GM18909 (cell line): ENCODE data around the gene ANKRD17.
A peak's percentile ranks its signal among the peaks of the same experiment; 100 is the strongest.
"Not testable (repeated sequence)": the region's sequence is repeated elsewhere in the genome, so short reads cannot be mapped to it uniquely, and the experiment has no call there.

Source experiments
- ATAC-seq: cut with Tn5 transposase; IDR thresholded peaks from one replicate; pipeline ENCODE4 v1.9.1; 2021; ENCODE audit warnings: mild to moderate bottlenecking; ENCODE audit not compliant: unreplicated experiment, poor library complexity

Gene ANKRD17

GRCh38 chr4:73211968-73212367, 46.6 kb downstream of the ANKRD17 start:
- no peak for ATAC-seq

- ATAC-seq, result no peak
These were observed 50.2 kb downstream of the ANKRD17 start for GRCh38 chr4:73208376-73208775.

DNA sequence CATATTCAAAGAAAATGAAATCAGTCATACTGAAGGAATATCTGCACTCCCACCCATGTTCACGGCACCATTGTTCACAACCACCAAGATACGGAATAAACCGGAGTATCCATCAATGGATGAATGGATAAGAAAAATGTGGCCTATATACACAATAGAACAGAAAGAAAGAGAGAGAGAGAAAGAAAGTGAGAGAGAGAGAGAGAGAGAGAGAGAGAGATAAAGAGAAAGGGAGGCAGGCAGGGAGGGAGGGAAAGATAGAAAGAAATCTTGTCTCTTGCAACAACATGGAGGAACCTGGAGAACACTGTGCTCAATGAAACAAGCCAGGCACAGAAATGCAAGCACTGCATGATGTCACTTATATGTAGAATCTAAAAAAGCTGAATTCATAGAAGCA, 52.4 kb downstream of the ANKRD17 start:
- ATAC-seq, result no peak

- ATAC-seq, result no peak
These were observed 53.1 kb downstream of the ANKRD17 start for GRCh38 chr4:73205482-73205881.

DNA sequence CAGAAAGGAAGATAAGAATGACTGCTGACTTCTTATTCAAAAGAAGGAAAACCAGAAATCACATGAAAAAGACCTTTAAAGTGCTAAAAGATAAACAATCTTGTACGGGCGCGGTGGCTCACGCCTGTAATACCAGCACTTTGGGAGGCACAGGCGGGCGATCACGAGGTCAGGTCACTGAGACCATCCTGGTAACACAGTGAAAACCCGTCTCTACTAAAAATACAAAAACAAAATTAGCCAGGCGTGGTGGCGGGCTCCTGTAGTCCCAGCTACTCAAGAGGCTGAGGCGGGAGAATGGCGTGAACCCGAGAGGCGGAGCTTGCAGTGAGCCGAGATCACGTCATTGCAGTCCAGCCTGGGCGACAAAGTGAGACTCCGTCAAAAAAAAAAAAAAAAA, 54.6 kb downstream of the ANKRD17 start:
- not testable (repeated sequence) for ATAC-seq

GRCh38 chr4:73197220-73197619, 61.4 kb downstream of the ANKRD17 start:
- no peak for ATAC-seq

- no peak for ATAC-seq
These were observed 64.5 kb downstream of the ANKRD17 start for GRCh38 chr4:73194064-73194463.

- ATAC-seq, result peak; percentile 11
These were observed 64.9 kb downstream of the ANKRD17 start for GRCh38 chr4:73193659-73194058.

GRCh38 chr4:73193155-73193554, 65.4 kb downstream of the ANKRD17 start:
- peak; percentile 85 for ATAC-seq

DNA sequence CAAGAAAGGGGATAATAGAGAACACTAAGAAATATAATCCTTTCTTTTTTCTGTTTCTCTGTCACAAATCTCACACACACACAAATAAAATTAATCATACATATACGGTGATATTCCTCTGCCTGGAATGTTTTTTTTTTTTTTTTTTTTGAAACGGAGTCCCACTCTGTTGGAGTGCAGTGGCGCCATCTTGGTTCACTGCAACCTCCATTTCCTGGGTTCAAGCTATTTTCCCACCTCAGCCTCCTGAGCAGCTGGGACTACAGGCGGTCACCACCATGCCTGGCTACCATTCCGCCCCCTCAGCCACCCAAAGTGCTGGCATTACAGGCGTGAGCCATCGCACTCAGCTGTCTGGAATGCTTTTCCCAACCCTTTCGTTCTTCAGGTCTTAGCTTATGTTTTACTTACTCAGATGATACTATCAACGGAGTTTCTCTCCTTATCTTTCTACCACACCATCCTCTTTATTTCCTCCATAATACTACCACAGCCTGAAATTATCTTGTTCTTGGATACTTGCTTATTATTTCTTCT, 69.3 kb downstream of the ANKRD17 start:
- ATAC-seq, result no peak

DNA sequence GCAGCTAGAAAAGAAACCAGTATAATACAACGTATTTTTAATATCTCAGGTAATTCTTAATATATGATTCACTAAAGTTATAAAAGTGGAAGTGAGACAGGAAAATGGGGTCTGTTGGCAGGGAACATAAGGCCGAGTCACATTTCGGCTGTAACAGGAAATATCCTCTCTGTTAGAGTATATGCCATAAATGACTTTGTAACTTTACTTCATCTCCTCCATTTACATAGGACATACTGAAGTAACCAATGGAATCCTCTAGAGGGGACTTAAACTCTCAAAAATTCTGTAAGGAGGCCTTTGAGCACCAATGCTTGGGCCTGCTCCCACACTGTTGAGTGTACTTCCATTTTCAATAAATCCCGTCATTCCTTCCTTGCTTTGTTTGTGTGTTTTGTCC, 71.3 kb downstream of the ANKRD17 start:
- no peak for ATAC-seq

GRCh38 chr4:73185903-73186302, 72.7 kb downstream of the ANKRD17 start:
- no peak for ATAC-seq

DNA sequence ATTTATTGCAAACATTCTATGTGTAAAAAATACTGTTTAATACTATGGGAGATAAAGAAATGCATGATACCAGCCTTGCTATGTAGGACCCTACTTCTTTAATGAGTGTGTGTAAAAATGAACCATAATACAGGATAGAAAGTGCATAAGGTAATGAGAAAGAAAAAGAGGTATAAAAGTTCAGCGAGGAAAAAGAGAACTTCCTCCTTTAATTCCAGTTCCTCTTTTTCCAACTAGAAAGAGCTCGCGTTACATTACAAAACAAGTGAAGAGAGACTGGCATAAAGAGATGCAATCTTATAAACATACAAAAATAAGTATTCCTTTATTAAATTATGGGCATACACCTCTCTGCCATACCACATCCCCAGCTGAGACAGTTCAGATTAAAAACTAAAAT, 77.4 kb downstream of the ANKRD17 start:
- ATAC-seq, result peak; percentile 42

GRCh38 chr4:73178389-73178788, 80.2 kb downstream of the ANKRD17 start:
- ATAC-seq, result no peak

- no peak for ATAC-seq
These were observed 86.4 kb downstream of the ANKRD17 start for GRCh38 chr4:73172161-73172560.

DNA sequence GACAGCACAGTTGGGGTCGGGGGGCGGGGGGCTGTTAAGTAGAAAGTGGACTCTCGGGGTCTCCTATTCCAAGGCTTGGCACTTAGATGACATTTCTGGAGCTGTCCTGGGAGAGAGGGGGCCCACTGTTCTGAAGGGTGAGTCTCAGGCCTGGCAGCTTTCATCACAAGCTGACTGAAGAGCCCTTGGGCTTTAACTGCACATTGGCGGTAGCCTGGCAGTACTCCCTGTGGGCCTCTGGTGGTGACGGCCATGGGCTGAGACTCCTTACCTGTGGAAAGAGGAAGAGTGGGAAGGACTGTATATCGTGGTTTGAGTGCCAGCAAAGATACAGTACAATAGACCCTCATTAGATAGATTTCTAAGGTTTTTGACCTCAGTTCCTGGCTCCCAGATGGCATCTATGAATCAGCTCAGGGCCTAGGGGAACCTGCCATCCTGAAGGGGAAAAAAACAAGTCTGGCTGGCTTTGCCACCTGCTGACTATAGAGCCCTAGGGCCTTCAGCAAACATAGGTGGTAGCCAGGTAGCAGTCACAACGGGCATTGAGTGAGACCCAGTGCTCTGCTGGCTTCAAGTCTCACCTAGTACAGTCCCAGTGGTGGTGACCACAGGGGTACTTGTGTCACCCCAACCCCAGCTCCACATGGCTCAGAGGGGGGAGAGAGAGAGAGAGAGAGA, 87.9 kb downstream of the ANKRD17 start:
- no peak for ATAC-seq

- ATAC-seq, result no peak
These were observed 92.4 kb downstream of the ANKRD17 start for GRCh38 chr4:73166212-73166611.

DNA sequence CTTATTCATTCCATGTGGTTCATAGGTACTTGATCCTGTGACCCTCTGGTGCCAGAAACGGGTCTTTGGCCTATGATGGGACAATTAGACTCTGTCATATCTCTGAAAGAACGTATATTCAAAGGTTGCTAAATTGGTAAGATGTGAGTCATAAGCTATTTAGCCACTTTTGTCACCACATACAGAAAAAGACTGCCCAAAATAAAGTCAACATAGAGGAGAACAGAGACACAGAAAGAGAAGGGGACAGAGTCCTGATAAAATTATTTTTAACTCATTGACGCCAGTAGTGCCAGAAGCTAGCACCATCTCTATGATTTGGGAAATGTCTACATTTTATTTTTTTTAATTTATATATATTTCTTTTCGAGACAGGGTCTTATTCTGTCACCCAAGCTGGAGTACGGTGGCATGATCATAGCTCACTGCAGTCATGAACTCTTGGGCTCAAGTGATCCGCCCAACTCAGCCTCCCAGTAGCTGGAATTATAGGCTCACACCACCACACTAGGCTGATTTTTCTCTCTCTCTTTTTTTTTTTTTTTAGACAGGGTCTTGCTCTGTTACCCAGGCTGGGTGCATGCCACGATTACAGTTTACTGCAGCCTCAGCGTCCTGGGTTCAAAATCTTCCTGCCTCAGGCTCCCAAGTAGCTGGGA, 96.9 kb downstream of the ANKRD17 start:
- no peak for ATAC-seq

DNA sequence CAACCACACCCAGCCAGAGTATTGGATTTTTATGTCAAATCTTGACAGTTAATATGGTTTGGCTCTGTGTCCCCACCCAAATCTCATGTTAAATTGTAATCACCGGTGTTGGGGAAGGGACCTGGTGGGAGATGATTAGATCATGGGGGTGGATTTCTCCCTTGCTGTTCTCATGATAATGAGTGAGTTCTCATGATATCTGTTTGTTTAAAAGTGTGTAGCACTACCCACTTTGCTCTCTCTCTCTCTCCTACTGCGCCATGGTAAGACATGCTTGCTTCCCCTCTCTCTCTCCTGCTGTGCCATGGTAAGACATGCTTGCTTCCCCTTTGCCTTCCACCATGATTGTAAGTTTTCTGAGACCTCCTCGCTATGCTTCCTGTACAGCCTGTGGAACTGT, 102.2 kb downstream of the ANKRD17 start:
- no peak for ATAC-seq

- no peak for ATAC-seq
These were observed 105.7 kb downstream of the ANKRD17 start for GRCh38 chr4:73152893-73153292.

- ATAC-seq, result no peak
These were observed 115.5 kb downstream of the ANKRD17 start for GRCh38 chr4:73142995-73143547.

DNA sequence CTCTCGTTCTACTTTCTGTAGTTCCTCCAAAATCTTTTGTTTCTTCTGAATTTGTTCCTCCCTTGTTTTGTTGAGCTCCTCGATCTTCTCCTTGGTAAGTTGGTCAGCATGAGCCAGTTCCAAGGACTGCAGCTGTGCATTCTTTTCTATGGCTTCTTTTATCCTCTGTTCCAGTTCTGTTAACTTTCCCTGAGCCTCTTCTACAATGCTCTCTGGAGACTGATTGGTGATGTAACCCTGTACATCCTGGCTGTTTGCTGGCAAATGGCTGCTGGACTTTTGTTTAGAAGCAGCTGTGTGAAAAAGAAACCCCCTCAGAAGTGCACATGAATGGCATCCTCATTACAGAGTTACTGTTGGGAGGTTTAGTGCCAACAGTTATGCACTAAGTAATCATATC, 118.6 kb downstream of the ANKRD17 start:
- no peak for ATAC-seq
